HG02759 (cell line): Measurements from ENCODE around the gene SPEG.

ENCODE experiments used
- ATAC-seq: cut with Tn5 transposase; IDR thresholded peaks from one replicate; pipeline ENCODE4 v1.9.1; 2021; ENCODE audit warnings: mild to moderate bottlenecking, moderate library complexity; ENCODE audit not compliant: unreplicated experiment

The SPEG gene

DNA sequence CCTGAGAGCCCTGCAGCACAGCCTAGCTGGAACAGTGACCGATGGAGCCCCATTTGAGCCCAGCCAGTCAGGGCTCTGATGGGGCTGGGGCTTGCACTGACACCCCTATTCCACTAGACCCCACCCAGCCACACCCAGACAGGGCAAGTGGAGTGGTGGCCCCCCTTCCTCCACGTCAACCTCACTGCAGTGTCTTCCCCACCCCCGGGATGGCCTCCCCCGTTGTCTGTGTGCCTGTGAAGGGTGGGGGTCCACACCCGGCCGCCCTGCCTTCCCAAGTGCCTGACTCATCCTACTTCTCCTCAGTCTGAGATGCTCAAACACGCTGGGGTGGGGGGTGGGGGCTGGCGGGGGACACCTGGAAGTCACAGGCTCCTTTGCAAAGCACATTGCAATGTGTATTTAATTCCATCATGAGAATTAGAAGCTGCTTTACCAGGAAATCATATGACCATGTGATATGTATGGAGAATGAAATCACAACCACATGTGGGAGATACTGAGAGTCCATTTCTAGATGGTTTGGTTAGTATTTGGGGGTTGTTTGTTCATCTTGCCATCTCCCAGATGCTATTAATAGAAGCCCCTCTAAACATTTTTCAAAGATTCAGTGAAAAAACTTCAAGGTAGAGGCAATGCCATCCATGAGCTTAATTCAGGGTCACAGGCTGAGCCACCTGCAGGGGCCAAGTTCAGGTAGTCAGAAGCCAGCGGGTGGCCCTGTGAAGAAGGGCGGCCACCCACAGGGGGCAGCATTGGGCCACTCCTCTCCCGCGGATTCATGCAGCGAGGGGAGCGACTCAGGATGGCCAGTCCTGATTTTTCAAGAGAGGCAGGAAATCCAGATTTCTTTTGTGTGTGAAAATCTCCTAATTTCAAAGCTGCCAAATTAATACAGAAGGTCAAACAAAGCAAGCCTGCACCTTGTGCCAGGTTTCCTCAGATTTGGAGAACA lies 41.3 kb downstream of the SPEG start:
- ATAC-seq, result no peak

DNA sequence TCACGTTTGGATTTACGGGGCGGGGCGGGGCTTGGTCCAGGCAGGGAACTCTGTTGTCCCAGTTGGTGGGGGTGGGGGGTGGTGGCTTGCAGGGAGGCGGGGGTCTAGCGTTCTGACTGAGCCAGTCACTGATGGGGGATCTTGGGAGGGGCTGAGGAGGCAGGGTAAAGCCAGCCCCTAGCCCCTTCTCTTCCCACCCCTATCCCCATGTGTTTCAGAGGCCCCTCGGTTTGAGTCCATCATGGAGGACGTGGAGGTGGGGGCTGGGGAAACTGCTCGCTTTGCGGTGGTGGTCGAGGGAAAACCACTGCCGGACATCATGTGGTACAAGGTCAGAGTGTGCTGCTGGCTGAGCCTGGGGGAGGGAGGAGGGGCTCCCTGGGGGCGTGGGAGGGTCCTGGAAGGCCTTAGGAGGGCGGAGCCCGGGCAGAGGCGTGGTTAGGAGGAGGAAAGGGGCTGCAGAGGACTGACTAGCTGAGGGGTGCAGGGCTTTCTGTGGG lies 42.1 kb downstream of the SPEG start:
- ATAC-seq, result no peak

DNA sequence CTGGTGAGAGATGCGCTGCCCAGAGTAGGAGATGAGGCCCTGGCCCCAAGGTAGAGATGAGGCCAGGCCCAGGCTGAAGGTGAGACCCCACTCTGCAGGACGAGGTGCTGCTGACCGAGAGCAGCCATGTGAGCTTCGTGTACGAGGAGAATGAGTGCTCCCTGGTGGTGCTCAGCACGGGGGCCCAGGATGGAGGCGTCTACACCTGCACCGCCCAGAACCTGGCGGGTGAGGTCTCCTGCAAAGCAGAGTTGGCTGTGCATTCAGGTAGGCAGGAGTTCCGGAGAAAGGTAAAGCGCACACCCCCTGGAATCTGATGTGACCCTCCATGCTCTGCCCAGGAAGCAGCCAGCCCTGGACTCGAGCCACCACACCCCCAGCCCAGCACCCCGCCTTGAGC lies 42.5 kb downstream of the SPEG start:
- ATAC-seq, result no peak

DNA sequence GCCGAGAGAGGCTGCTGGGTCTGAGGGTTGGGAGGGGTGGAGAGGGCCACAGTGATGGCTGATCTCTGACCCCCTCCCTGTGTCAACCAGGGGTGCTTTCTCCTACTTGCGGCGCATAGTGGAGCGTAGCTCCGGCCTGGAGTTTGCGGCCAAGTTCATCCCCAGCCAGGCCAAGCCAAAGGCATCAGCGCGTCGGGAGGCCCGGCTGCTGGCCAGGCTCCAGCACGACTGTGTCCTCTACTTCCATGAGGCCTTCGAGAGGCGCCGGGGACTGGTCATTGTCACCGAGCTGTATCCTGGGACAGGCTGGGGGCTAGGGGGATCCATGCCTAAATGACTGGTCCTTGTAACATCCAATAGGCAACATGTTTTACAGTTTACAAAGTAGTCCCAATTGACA lies 43.2 kb downstream of the SPEG start:
- ATAC-seq, result no peak

DNA sequence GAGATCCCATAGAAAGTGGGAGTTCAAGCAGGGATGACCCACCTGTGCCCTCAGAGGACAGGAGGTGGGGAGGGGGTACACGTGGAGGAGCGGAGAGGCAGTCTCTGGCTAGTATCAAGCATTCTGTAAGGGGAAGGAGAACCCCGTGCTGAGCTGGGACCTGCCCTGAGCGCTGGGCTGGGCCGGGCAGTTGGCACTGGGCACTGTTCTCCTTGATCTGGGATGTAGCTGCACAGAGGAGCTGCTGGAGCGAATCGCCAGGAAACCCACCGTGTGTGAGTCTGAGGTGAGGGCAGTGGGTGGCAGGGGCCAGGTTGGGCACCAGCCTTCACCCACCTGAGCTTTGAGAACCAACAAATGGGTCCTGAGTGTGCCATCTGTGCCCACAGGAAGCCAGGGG lies 44.3 kb downstream of the SPEG start:
- no peak for ATAC-seq

DNA sequence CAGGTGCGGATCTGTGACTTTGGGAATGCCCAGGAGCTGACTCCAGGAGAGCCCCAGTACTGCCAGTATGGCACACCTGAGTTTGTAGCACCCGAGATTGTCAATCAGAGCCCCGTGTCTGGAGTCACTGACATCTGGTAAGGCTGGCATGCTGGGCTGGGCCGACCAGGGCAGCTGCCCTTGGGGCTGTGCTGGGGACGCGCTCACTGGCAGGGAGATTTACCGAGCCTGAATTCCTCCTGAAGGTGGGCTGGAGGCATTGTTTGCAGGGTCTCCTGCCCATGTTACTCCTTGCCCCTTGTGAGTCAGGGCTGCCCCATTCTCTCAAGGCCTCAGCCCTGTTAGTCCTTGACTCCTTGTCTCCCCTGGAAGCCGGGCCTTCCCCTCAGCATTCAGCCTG lies 45.4 kb downstream of the SPEG start:
- no peak for ATAC-seq

DNA sequence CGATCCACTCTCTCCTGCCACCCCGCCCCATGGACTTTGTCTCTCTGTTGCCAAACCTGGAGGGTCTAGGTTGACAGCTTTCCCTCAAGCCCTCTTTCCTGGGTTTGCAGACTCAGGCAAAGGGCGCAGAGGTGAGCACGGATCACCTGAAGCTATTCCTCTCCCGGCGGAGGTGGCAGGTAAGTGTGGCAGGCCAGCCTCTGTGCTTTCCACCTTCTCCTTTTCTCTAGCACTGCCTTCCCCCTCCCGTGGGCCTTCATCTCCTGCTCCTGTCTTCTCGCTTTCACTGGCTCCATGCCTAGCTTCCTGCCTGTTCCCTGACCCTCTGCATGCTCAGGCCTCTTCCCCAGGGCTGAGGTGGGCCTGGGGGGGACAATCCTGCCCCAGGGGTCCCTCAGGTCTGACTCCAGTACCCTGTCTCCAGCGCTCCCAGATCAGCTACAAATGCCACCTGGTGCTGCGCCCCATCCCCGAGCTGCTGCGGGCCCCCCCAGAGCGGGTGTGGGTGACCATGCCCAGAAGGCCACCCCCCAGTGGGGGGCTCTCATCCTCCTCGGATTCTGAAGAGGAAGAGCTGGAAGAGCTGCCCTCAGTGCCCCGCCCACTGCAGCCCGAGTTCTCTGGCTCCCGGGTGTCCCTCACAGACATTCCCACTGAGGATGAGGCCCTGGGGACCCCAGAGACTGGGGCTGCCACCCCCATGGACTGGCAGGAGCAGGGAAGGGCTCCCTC lies 48.2 kb downstream of the SPEG start:
- no peak for ATAC-seq

DNA sequence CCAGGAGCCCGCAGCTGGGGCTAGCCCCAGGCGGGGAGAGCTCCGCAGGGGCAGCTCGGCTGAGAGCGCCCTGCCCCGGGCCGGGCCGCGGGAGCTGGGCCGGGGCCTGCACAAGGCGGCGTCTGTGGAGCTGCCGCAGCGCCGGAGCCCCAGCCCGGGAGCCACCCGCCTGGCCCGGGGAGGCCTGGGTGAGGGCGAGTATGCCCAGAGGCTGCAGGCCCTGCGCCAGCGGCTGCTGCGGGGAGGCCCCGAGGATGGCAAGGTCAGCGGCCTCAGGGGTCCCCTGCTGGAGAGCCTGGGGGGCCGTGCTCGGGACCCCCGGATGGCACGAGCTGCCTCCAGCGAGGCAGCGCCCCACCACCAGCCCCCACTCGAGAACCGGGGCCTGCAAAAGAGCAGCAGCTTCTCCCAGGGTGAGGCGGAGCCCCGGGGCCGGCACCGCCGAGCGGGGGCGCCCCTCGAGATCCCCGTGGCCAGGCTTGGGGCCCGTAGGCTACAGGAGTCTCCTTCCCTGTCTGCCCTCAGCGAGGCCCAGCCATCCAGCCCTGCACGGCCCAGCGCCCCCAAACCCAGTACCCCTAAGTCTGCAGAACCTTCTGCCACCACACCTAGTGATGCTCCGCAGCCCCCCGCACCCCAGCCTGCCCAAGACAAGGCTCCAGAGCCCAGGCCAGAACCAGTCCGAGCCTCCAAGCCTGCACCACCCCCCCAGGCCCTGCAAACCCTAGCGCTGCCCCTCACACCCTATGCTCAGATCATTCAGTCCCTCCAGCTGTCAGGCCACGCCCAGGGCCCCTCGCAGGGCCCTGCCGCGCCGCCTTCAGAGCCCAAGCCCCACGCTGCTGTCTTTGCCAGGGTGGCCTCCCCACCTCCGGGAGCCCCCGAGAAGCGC lies 49.1 kb downstream of the SPEG start:
- ATAC-seq, result no peak

DNA sequence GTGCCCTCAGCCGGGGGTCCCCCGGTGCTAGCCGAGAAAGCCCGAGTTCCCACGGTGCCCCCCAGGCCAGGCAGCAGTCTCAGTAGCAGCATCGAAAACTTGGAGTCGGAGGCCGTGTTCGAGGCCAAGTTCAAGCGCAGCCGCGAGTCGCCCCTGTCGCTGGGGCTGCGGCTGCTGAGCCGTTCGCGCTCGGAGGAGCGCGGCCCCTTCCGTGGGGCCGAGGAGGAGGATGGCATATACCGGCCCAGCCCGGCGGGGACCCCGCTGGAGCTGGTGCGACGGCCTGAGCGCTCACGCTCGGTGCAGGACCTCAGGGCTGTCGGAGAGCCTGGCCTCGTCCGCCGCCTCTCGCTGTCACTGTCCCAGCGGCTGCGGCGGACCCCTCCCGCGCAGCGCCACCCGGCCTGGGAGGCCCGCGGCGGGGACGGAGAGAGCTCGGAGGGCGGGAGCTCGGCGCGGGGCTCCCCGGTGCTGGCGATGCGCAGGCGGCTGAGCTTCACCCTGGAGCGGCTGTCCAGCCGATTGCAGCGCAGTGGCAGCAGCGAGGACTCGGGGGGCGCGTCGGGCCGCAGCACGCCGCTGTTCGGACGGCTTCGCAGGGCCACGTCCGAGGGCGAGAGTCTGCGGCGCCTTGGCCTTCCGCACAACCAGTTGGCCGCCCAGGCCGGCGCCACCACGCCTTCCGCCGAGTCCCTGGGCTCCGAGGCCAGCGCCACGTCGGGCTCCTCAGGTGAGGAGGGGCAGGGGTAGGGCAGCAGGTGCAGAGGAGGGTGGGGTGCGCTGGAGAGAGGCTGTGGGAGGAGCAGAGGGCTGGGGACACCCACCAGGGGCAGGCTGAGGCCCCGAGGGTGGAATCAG lies 49.9 kb downstream of the SPEG start:
- no peak for ATAC-seq

DNA sequence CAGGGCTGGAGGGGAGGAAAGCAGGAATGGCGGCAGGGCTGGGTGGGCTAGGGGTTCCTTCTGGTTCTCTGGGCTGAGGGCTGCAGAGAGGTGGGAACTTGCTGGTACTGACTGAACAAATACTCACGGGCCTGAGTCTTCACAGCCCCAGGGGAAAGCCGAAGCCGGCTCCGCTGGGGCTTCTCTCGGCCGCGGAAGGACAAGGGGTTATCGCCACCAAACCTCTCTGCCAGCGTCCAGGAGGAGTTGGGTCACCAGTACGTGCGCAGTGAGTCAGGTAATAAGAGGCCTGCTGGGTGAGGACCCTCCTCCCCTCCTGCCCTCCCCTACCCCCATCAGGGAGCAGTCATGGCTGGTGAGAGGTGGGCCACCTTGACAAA lies 50.5 kb downstream of the SPEG start:
- ATAC-seq, result no peak

DNA sequence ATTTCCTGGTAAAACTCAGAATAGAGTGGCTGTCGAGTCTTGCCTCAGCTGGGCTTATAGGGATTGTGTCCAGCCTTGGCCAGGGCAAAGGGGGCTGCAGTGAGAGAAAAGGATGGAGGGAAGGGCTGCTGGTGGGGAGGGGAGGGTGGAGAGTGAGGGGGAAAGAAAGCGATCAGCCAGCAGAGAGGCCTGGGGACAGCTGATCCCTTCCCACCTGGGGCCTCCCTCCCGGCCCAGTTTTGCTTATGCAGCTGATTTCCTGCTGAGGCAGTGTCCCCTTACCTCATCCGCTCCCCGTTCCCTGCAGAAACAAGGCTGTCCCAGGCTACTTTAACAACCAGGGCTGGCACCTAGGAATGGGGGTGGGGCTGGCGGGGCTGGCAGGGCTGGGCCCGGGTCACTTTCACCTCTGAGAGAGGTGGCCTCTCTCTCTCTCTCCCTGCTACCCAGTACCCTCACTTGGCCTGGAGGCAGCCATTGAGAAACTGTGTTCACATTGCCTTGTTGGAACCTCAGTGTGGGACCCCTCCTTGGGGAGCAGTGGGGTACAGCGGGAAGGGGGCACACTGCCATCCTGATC lies 51.8 kb downstream of the SPEG start:
- no peak for ATAC-seq

DNA sequence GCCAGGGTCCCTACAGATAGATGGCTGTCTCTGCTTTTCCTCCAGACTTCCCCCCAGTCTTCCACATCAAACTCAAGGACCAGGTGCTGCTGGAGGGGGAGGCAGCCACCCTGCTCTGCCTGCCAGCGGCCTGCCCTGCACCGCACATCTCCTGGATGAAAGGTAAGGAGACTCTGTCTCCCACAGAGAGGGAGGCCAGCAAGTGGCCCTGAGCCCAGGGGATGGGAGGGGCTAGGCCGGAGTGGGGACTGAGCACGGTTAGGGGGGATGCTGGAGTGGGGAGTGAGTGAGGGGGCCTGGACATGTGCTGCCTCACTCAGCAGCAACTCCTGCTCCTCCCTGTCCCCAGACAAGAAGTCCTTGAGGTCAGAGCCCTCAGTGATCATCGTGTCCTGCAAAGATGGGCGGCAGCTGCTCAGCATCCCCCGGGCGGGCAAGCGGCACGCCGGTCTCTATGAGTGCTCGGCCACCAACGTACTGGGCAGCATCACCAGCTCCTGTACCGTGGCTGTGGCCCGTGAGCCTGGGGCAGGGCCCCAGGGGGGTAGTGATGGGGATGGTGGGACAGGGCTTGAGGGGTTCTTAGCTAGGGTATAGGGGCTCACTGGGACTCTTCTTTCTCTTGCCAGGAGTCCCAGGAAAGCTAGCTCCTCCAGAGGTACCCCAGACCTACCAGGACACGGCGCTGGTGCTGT lies 53.7 kb downstream of the SPEG start:
- no peak for ATAC-seq

DNA sequence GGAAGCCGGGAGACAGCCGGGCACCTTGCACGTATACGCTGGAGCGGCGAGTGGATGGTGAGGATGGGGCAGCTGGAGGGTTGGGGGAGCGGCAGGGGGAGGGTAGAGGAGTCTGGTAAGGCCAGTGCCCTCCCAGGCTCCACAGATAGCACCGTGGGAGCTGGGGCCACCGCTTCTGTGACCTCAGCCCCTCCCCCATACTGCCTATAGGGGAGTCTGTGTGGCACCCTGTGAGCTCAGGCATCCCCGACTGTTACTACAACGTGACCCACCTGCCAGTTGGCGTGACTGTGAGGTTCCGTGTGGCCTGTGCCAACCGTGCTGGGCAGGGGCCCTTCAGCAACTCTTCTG lies 54.2 kb downstream of the SPEG start:
- no peak for ATAC-seq

DNA sequence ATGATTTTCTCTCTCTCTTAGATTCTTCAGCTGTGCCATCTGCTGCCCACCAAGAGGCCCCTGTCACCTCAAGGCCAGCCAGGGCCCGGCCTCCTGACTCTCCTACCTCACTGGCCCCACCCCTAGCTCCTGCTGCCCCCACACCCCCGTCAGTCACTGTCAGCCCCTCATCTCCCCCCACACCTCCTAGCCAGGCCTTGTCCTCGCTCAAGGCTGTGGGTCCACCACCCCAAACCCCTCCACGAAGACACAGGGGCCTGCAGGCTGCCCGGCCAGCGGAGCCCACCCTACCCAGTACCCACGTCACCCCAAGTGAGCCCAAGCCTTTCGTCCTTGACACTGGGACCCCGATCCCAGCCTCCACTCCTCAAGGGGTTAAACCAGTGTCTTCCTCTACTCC lies 54.7 kb downstream of the SPEG start:
- no peak for ATAC-seq

DNA sequence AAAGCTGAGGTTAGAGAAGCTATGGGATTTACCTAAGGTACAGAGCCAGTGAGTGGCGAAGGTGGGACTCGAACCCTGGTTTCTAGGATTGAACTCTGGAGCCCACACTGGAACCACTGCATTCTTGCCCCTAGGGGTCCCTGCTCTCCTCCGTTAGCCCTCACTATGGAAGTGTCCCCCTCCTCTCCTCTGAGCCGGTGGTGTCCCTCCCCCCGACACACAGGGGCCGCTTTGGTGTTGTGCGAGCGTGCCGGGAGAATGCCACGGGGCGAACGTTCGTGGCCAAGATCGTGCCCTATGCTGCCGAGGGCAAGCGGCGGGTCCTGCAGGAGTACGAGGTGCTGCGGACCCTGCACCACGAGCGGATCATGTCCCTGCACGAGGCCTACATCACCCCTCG lies 55.5 kb downstream of the SPEG start:
- ATAC-seq, result no peak

DNA sequence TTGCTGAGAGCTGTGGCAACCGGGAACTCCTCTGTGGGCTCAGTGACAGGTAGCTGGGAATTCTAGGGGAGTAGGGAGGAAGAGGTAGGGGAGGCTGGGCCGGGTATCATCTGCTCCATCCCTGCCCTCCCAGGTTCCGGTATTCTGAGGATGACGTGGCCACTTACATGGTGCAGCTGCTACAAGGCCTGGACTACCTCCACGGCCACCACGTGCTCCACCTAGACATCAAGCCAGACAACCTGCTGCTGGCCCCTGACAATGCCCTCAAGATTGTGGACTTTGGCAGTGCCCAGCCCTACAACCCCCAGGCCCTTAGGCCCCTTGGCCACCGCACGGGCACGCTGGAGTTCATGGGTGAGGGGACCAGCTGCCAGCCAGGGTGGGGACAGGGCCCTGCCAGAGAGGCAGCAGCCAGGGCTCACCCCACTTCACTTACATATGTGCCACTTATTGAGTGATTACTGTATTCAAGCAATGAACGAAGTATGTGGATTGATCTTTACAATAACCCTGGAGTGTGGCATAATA lies 56.0 kb downstream of the SPEG start:
- no peak for ATAC-seq

DNA sequence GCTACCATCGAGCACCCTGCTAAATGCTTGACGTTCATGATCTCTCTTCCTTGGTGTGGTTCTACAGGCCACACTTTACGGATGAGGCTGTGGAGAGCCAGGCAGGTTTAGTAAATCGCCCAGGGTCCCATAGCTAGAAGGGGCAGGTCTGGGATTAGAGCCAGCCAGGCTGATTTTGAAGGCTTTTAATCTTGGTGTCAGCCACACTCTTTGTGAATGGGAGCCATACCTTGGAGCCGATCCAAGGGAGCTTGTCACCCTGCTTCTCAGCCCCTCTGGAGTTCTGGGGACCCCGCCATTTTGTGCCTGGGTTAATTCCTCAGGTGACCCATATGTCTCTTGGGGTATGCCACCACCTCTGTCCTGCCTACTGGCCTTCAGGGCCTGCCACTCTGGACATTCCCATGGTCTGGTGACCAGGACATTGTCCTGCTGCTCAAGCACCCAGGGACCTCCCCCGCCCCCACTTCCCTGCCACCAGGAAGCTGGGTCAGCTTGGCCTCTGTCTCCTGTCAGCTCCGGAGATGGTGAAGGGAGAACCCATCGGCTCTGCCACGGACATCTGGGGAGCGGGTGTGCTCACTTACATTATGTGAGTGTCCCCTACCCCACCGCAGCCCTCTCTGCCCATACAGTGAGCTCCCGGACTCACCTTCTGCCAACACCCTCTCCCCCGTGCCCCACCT lies 56.8 kb downstream of the SPEG start:
- no peak for ATAC-seq

DNA sequence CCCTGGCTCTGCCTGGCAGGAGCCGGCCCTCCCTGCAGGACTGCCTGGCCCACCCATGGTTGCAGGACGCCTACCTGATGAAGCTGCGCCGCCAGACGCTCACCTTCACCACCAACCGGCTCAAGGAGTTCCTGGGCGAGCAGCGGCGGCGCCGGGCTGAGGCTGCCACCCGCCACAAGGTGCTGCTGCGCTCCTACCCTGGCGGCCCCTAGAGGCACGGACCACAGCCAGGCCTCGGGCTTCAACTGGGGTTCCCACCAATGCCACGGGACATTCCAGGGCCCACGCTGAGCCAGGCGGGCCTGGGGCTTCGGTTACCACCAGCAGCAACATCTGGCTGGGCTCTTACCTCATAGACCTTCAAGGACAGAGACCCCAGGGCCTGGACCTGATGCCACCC lies 57.9 kb downstream of the SPEG start:
- ATAC-seq, result no peak
